CD4-positive, alpha-beta T cell treated with Interferon gamma for 1 hour (primary cell): ENCODE measurements around the gene GLO1.

Source experiments
- DNase-seq: peaks from one replicate; pipeline ENCODE4 v3.0.0-alpha.2; 2020

GLO1 gene

DNA sequence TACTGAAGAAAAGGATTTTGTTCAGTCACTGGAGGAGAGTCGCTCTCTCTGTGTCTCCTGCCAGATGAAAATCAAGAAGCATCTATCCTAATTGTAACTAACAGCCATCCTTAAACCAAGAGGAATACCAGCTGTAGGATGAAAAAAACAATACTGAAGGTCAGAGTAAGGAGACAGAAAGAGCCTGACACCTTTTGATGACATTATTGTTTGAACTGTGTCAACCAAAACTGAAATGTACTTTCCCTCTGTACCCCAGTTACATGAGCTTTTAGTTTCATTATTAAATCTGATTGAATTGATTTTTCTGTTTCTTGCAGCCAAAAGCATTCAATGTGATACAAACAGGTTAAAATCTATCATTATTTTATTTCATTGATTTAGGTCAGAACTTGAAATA lies 46.0 kb downstream of the GLO1 start:
- no peak for DNase-seq

DNA sequence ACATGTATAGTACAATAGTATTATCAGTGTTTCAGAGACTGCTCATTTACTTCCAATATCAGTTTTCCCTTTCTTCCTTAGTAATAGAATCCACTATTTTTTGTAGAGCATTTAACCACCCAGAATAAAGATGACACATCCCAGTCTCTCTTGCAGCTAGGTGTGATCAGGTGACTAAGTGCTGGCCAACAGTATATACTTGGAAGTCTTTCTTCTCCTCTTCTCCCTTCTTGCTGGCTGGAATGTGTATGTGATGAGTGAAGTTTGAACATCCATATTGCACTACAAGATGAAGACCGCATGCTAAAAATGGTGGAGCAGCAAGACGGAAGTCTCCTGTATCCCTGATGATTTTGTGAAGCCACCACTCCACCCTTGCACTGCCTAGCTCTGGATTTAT lies 48.7 kb downstream of the GLO1 start:
- no peak for DNase-seq

- no peak for DNase-seq
Measured at GRCh38 chr6:38651121-38651784, 51.7 kb downstream of the GLO1 start.

DNA sequence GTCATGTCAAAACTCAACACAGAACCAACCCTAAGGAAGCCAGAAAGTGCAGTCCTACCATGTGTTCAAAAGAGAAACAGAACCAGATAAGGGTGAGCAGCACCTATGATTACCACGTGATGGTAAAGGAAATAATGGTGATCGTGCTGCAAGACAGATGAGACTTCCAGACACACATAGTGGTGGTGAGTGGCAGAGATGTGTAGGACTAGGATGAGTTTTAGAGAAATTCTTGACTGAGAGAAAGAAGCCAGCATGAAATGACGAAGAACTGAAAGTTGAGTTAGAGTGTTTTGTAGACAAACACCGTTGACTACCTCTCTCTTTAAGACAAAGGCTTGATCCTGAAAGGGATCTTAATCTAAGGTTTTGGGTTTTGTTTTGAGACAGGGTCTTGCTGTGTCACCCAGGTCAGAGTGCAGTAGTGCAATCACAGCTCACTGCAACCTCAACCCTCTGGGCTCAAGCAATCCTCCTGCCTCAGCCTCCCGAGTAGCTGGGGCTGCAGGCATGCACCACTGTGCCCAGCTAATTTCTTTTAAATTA lies 52.7 kb downstream of the GLO1 start:
- no peak for DNase-seq

- no peak for DNase-seq
Measured at GRCh38 chr6:38649744-38650143, 53.2 kb downstream of the GLO1 start.

DNA sequence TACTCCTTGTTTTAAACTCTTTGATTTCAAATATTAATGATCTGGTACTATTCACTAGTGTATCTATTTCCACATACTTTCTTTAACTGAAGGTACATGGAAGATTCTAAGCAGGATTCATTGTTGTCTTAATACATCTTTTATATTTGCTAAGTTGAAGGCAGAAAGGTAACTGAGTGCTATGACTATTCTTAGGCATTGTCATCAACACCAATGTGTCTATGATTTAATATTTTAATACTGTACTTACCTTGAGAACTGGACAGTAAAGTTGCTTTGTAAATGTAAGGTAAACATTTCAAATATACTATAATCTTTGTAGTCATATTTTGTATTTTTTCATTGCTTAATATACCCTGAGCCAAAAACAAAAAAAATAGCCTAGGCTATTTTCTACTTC lies 54.3 kb downstream of the GLO1 start:
- no peak for DNase-seq

DNA sequence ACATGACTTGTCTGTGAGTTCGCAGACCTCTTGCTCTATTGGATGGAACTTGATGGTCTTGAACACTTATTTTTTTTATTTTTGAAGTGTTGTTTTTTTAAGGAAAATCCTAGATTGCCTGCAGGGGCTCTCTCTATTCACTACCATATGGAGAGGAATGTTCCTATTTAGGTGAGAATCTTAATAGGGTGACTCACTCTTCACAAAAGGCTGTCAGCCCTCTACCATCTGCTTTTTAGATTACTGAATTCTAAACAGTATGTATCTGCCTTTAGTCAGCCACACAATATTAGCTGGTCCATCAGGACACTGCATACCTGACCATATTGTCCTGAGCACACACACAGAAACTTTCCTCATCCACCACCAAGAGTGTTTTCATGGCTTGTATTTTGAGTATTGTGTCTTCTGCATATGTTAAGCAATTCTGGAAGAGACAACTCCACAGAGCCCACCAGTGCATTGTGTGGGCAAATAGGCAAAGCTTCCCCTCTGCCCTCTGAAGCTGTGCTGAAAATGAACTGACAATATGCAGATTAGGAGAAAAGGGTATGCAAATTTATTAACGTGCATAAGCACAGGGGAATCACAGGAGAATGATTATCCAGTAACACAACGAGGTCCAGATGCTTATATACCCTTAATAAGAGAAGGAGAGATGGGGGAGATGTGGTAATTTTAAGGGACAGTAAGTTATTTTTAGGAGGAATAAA lies 56.6 kb downstream of the GLO1 start:
- no peak for DNase-seq

GRCh38 chr6:38644951-38645350 lies 58.0 kb downstream of the GLO1 start:
- no peak for DNase-seq

DNA sequence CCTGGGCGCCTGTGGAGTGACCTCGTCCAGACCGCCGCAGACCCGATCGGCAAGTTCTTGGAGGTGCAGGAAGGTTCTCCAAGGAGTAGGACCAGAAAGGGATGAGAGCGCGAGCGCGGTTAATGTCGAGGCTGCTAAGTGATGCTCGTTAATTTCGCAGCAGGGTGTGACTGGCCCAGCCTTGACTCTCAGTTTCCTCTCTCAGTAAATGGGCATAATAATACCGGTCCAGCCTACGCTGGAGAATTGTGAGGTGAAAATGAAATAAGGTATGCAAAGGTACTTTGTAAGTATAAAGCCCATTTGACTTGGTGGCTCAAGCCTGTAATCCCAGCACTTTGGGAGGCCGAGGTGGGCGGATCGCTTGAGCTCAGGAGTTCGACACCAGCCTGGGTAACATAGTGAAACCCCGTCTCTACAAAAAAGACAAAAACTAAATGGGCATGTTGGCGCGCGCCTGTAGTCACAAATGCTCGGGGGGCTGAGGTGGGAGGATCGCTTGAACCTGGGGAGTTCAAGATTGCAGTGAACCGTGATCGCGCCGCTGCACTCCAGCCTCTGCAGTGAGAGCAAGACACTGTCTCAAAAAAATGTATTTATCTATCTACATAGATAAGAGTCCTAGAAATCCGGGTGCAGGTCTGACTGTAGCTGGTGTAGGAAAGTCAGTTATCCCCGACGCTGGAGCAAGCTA lies 62.6 kb downstream of the GLO1 start:
- no peak for DNase-seq

- DNase-seq, result peak; percentile 89
Measured at GRCh38 chr6:38639498-38640215, 63.3 kb downstream of the GLO1 start, which contains the start of gene BTBD9. Gene BTBD9 (minus strand): TSS chr6:38639929.

DNA sequence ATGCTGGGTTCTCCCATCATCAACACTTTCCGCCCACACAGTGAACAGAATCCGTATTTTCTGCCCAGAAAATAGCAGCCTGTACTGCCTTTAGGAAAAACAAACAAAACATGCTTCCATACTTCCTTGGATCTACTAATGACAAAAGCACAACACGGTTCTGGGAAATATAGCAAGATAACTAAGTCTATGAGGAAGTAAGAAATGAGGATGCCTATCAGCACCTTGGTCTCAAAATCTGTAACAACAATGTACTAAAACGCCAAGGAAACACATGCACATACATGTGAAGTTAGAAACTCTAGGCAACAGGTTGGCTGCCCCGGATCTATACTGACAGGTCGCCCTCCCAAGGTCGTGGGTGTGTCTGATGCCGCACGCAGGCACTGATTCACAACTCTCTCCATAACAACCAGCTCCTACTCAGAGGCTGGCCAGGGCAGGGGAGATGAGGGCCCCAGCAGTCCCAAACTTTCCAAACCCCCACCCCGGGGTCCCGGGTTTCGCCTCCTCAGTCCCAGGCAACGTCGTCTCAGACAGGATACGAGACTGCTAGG lies 63.9 kb downstream of the GLO1 start:
- DNase-seq, result peak; percentile 65

DNA sequence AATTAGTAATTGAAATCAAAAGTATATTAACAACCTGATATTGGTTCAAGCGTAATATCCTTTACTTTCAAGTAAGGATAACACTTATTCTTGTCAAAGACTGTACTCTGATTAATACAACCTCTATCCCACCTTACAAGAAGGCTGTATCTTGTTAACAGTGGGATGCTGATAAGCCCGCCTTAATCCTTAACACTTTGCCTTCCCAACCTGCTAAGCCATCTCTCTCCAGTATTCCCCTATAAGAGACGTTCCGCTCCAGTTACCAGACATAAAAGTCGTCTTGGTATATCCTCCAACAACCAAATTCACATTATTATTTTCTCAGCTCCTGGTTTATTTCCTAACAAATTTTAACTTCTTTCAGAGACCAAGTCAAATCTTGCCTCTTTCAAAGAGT lies 65.2 kb downstream of the GLO1 start:
- DNase-seq, result no peak

GRCh38 chr6:38636027-38636426 lies 66.9 kb downstream of the GLO1 start:
- no peak for DNase-seq

- no peak for DNase-seq
Measured at GRCh38 chr6:38634518-38634917, 68.4 kb downstream of the GLO1 start.

DNA sequence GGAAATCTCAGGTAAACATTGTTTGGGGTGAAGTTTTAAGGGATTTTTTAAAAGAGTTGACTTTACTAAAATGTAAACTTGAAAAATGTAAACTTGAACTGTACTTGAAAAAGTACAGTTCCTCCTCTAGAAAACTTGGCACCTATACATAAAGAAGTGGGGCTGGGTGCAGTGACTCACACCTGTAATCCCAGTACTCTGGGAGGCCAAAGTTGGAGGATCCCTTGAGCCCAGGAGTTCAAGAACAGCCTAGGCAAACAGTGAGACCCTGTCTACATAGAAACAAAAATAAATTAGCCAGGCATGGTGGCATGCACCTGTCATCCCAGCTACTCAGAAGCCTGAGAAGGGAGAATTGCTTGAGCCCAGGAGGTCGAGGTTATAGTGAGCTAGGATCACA lies 70.5 kb downstream of the GLO1 start:
- no peak for DNase-seq

- no peak for DNase-seq
Measured at GRCh38 chr6:38631186-38631783, 71.7 kb downstream of the GLO1 start.
